Fibroblast of mammary gland (primary cell): ENCODE data around the gene CPEB4.
A peak's percentile ranks its signal among the peaks of the same experiment; 100 is the strongest.

Source experiments
- DNase-seq: peaks from one replicate; pipeline ENCODE4 v3.0.0-alpha.2; 2010; ENCODE audit warnings: low read depth
- H3K4me3 ChIP-seq: 2 replicates; pipeline ENCODE4 v1.5.1; 2011; ENCODE audit warnings: low read depth, mild to moderate bottlenecking, low read length, moderate library complexity; ENCODE audit not compliant: control insufficient read depth
- CTCF ChIP-seq: conservative IDR thresholded peaks from 2 replicates; pipeline ENCODE4 v1.5.1; 2011; ENCODE audit warnings: low read depth, low read length, inconsistent platforms; ENCODE audit not compliant: control insufficient read depth, insufficient read depth

The CPEB4 gene

GRCh38 chr5:173967241-173967640 is 79.1 kb downstream of the CPEB4 start:
- no peak overlapping the region for H3K4me3 ChIP-seq
- TF ChIP-seq CTCF, result no peak
- DNase-seq, result no peak

DNA sequence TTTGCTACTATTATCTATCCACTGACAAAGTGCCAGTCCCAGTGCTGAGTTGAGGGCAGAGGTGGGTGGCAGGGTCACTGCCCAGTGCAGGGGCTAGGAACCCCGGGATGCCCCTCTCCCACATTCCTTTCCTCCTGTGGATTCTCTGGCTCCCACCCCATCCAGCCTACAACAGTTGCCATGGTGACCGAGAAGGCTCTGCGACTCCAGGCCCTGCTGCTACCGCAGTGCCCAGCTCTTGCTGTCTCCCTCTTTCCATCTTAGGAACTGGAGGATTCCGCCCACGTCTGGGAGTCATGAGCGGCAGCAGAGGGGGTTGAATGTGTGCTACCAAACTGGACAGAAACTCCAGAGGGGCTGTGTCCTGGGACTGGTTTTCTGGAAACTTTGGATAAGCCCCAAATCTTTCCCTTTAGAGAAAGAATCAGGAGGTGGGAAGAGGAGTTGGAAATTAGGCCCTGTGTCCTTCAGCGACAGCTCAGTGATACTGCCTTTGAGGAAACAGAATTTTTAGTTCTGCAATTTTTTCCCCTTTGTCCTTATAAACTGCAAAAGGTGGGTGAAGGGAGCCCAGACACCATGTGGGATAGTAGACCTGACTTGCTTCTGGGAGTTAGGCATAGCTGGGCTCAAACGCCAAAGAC is 80.1 kb downstream of the CPEB4 start:
- no peak for TF ChIP-seq CTCF
- no peak for DNase-seq
- no peak overlapping the region for H3K4me3 ChIP-seq

GRCh38 chr5:173969167-173970049 is 81.3 kb downstream of the CPEB4 start:
- TF ChIP-seq CTCF, result no peak
- DNase-seq, result peak; percentile 25
- no peak overlapping the region for H3K4me3 ChIP-seq

DNA sequence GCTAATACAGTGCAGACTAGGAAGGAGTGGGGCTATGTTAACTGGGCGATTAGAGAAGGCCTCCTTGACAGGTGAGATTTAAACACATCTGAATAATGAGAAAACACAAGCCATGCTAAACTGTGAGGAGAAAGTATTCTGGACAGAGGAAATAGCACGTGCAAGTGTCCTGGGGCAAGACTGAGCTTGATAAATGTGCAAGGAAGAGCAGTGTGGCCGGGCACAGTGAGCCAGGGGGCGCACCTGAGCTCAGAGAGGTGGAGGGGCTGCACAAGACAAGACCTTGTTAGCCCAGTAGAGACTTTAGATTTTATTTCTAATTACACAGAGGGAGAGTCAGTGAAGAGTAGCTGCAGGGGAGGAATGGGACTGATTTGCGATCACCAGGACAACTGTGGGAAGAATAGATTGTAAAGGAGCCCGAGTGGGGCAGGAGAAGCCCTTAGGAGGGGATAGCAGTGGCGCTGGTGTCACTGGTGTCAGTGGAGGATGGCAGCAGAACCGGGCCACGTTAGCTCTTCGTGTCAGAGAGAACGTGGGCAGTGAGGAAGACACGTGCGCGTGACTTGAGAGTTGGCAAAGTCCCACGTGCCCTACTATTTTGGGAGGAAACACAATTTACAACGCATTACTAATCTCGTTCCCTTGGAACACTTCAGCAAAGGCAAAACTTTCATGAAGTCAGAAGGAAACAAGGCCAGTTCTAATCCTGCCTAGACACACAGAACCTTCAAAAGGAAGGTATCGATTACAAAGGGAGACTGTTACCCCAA is 82.9 kb downstream of the CPEB4 start:
- peak; percentile 9 for DNase-seq
- H3K4me3 ChIP-seq, result no peak overlapping the region
- TF ChIP-seq CTCF, result peak; percentile 3

- no peak overlapping the region for H3K4me3 ChIP-seq
- no peak for TF ChIP-seq CTCF
- DNase-seq, result no peak
These were observed 83.7 kb downstream of the CPEB4 start for GRCh38 chr5:173971681-173972345.

DNA sequence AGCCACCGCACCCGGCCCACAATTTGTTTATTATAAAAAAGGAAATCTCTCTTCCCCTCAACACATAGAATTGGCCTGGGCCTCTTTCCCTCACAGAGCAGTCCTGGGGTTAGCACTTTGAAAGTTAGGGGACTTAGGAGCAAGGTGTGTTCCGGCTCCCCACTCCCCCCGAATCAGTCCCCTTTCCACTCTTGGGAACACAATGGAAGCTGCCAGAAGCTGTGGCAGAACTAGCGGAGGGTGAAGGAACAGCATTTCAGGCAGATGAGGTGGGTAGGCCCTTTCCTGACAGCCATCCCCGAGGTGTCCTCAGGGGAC is 84.4 kb downstream of the CPEB4 start:
- no peak for DNase-seq
- no peak for TF ChIP-seq CTCF
- H3K4me3 ChIP-seq, result peak overlapping the region; percentile 40
